ENCODE measurements around the gene WDR89.

DNA sequence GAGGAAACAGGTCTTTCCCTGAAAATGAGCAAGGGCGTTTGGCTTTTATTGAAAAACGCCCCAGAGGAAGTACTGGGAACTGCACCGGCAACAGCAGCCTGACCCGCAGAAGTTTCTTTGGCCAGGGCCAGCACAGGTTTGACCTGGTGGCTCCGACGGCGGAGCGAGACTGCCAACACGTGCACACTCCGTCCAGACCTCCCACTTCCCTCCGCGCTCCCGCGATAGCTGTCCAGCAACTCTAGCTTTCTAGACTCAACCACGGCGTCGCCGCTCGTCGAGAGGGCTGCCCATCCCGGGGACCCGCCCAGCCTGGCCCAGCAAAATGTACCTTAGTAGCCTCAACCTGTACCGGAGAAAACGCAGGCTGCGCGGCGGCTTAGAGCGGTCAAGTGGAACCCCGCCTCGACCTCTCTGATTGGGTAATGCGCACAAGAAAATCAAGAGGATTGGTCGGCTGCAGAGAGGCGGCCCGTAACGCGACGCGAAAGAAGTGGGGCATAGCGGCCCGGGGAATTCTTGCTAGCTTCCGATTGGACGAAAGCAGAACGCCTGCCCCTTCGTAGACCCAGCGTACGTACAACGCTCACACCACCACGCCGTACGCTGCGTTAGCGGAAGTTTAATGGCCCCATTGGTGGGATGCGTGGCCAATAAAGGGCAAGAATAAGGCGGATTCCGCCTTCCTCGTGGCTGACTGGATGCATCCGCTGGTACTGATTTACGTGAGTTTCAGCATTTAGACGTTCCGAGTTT is at the start of gene WDR89:
- TF ChIP-seq, protein P1, sequence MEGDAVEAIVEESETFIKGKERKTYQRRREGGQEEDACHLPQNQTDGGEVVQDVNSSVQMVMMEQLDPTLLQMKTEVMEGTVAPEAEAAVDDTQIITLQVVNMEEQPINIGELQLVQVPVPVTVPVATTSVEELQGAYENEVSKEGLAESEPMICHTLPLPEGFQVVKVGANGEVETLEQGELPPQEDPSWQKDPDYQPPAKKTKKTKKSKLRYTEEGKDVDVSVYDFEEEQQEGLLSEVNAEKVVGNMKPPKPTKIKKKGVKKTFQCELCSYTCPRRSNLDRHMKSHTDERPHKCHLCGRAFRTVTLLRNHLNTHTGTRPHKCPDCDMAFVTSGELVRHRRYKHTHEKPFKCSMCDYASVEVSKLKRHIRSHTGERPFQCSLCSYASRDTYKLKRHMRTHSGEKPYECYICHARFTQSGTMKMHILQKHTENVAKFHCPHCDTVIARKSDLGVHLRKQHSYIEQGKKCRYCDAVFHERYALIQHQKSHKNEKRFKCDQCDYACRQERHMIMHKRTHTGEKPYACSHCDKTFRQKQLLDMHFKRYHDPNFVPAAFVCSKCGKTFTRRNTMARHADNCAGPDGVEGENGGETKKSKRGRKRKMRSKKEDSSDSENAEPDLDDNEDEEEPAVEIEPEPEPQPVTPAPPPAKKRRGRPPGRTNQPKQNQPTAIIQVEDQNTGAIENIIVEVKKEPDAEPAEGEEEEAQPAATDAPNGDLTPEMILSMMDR (IDR thresholded peaks at IDR 0.05), result peak; percentile 69 to 88 (median 75)
- TF ChIP-seq POLR2A (IDR thresholded peaks at IDR 0.05) (peak in 1 of 2 donors; percentile 79), EP300 (IDR thresholded peaks at IDR 0.05) (peak; percentile 35 to 88)
